Upper lobe of left lung (tissue), 6 donors: ENCODE results near the gene FNDC8. TPM values are rescaled to one million over a fixed set of nuclear protein-coding genes. Genes with fewer than 3 reads are reported as not detected.

Source experiments
- ATAC-seq, 2 donors: fragments of 200-7000 bp; cut with Tn5 transposase; one replicate each; pipeline ENCODE4 v1.9.1; 2022; ENCODE audit warnings: mild to moderate bottlenecking in 2 of 2, moderate library complexity in 2 of 2; ENCODE audit not compliant: low FRiP score in 2 of 2
- DNase-seq, 2 donors: peaks; one replicate each; pipeline ENCODE4 v3.0.0-alpha.2; 2019 to 2020
- H3K27ac ChIP-seq, 4 donors: fragments of 200-600 bp; sonication (generic); one replicate each; pipeline ENCODE4 v1.5.1; 2016 to 2019
- H3K27me3 ChIP-seq, 4 donors: fragments of 200-600 bp; sonication (generic); one replicate each; pipeline ENCODE4 v1.5.1; 2017 to 2019
- H3K36me3 ChIP-seq, 4 donors: fragments of 200-600 bp; sonication (generic); one replicate each; pipeline ENCODE4 v1.5.1; 2016 to 2019
- H3K4me1 ChIP-seq, 4 donors: fragments of 200-600 bp; sonication (generic); one replicate each; pipeline ENCODE4 v1.5.1; 2018 to 2019
- H3K4me3 ChIP-seq, 4 donors: fragments of 200-600 bp; sonication (generic); one replicate each; pipeline ENCODE4 v1.5.1; 2017 to 2019; ENCODE audit warnings: mild to moderate bottlenecking in 2 of 4, moderate library complexity in 1 of 4
- H3K9me3 ChIP-seq, 4 donors: fragments of 200-600 bp; sonication (generic); one replicate each; pipeline ENCODE4 v1.5.1; 2018 to 2019
- CTCF ChIP-seq, 6 experiments: fragments of 450-650 bp in 4 of 6; fragments of 200-600 bp in 2 of 6; sonication (generic) in 2 of 6; IDR thresholded peaks; one replicate each; pipeline ENCODE4 v1.5.1; 2016 to 2019; ENCODE audit warnings: antibody characterized with exemption in 6 of 6
- EP300 ChIP-seq, 4 donors: sonication (generic); formaldehyde crosslinking; IDR thresholded peaks; one replicate each; pipeline ENCODE4 v1.5.1; 2017; ENCODE audit warnings: antibody characterized with exemption in 4 of 4, control low read depth in 2 of 4
- POLR2A ChIP-seq, 4 donors: fragments of 450-650 bp; IDR thresholded peaks; one replicate each; pipeline ENCODE4 v1.5.1; 2016 to 2017; ENCODE audit warnings: antibody characterized with exemption in 4 of 4, mild to moderate bottlenecking in 2 of 4
- POLR2AphosphoS5 ChIP-seq, 2 donors: sonication (generic); formaldehyde crosslinking; IDR thresholded peaks; one replicate each; pipeline ENCODE4 v1.5.1; 2017; ENCODE audit warnings: antibody characterized with exemption in 2 of 2
- WGBS, 2 donors: methylation state at CpG; one replicate each; pipeline ENCODE4 v1.1.5; 2017 to 2018; 5-methylcytosine and 5-hydroxymethylcytosine counted together
- total RNA-seq, 6 donors: library from RNA; depleted of rRNA in 4 of 6; stranded (reverse); fragments of >200 nt in 4 of 6; gene quantifications; one replicate each; pipeline versions ENCODE4 v1.1.0 to v1.2.1, GENCODE V29; 2016 to 2021
- donor health status: DM: no; HTN: no; CAD: no; lungs with moderate emphysema.
- donor health status: DM: no; HTN: yes; CAD: no; lungs with severe emphysema.

FNDC8 gene
- total RNA-seq, 6 donors from 2014 or later, result not detected

GRCh38 chr17:35076874-35077273 is 44.5 kb upstream of the FNDC8 start:
- TF ChIP-seq POLR2A (IDR thresholded peaks at IDR 0.05), result no peak
- TF ChIP-seq CTCF (IDR thresholded peaks at IDR 0.05), result no peak
- TF ChIP-seq EP300 (IDR thresholded peaks at IDR 0.05), result no peak
- TF ChIP-seq POLR2AphosphoS5 (IDR thresholded peaks at IDR 0.05), result no peak
- DNase-seq, result no peak
- Histone ChIP-seq H3K36me3 (no peaks in the 10 kb centered on the region), H3K4me3 (no peak overlapping the region), H3K4me1 (peaks cover 3 to 21% (median 11%) of the 10 kb centered on the region in 4 donors), H3K9me3 (no peaks in the 10 kb centered on the region), H3K27me3 (no peaks in the 10 kb centered on the region), H3K27ac (no peak overlapping the region)
- WGBS, 2 donors, result 79 to 81% methylated on average over 1 of the region's 1 CpG
- no peak for ATAC-seq

- TF ChIP-seq POLR2AphosphoS5 (IDR thresholded peaks at IDR 0.05) (no peak), EP300 (IDR thresholded peaks at IDR 0.05) (no peak), CTCF (IDR thresholded peaks at IDR 0.05) (no peak), POLR2A (IDR thresholded peaks at IDR 0.05) (no peak)
- Histone ChIP-seq H3K36me3 (no peaks in the 10 kb centered on the region), H3K27me3 (no peaks in the 10 kb centered on the region), H3K9me3 (no peaks in the 10 kb centered on the region), H3K27ac (no peak overlapping the region), H3K4me3 (no peak overlapping the region), H3K4me1 (peaks cover 6 to 26% (median 13%) of the 10 kb centered on the region in 4 donors)
- ATAC-seq (no peak), DNase-seq (no peak)
- WGBS, 2 donors, result 91 to 97% methylated on average over 1 of the region's 1 CpG
Observed at GRCh38 chr17:35079547-35080423, 41.6 kb upstream of the FNDC8 start.

GRCh38 chr17:35080536-35080935 is 40.9 kb upstream of the FNDC8 start:
- H3K36me3 ChIP-seq, result no peaks in the 10 kb centered on the region
- no peaks in the 10 kb centered on the region for H3K27me3 ChIP-seq
- H3K4me3 ChIP-seq, result no peak overlapping the region
- no peaks in the 10 kb centered on the region for H3K9me3 ChIP-seq
- peaks cover 6 to 18% (median 8%) of the 10 kb centered on the region in 4 donors for H3K4me1 ChIP-seq
- TF ChIP-seq EP300 (IDR thresholded peaks at IDR 0.05) (no peak), CTCF (IDR thresholded peaks at IDR 0.05) (no peak), POLR2A (IDR thresholded peaks at IDR 0.05) (no peak), POLR2AphosphoS5 (IDR thresholded peaks at IDR 0.05) (no peak)
- ATAC-seq (no peak), DNase-seq (no peak)
- no peak overlapping the region for H3K27ac ChIP-seq
- 55 to 67% methylated on average over 1 of the region's 1 CpG for WGBS, 2 donors

- no peak for TF ChIP-seq EP300 (IDR thresholded peaks at IDR 0.05)
- no peak for TF ChIP-seq CTCF (IDR thresholded peaks at IDR 0.05)
- no peak for TF ChIP-seq POLR2AphosphoS5 (IDR thresholded peaks at IDR 0.05)
- no peak for TF ChIP-seq POLR2A (IDR thresholded peaks at IDR 0.05)
- no peak overlapping the region for H3K27ac ChIP-seq
- no peak for DNase-seq
Observed at GRCh38 chr17:35081638-35082037, 39.8 kb upstream of the FNDC8 start.

More at GRCh38 chr17:35081638-35082037, 39.8 kb upstream of the FNDC8 start:
- Histone ChIP-seq H3K4me3 (no peak overlapping the region), H3K27me3 (no peaks in the 10 kb centered on the region), H3K9me3 (no peaks in the 10 kb centered on the region), H3K36me3 (no peaks in the 10 kb centered on the region), H3K4me1 (peaks cover 6 to 19% (median 9%) of the 10 kb centered on the region in 4 donors)
- ATAC-seq, result no peak
- WGBS, 2 donors, result 100% methylated on average over 1 of the region's 1 CpG
